ENCODE results near the gene PRUNE2.

PRUNE2 gene

DNA sequence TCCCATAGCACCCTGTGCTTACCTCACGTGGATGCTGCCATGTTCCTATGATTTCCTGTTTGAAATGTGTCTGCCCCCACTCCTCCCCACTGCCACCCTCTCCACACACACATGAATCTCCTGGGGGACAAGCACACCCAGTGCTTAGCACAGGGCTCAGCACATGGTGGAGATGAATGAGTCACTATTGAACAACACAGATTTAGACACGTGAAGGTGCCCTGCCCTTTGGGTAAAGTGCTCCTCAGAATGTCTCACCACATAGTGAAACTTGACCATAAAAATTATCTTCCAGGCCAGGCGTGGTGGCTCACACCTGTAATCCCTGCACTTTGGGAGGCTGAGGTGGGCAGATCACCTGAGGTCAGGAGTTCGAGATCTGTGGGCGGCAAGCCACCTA lies 240.5 kb downstream of the PRUNE2 start:
- Histone ChIP-seq H3K9me3 (replicated peaks; ENCODE audit: low read length) (no peaks in the 10 kb centered on the region), H3K4me1 (ENCODE audit: control insufficient read depth, insufficient read depth, low read length) (peaks cover 34% of the 10 kb centered on the region), H3K36me3 (ENCODE audit: insufficient read depth, low read length) (no peaks in the 10 kb centered on the region), H3K4me2 (ENCODE audit: low read length) (no peak overlapping the region), H3K27me3 (ENCODE audit: control insufficient read depth, insufficient read depth, low read length) (no peaks in the 10 kb centered on the region), H3K4me3 (ENCODE audit: low read length) (no peak overlapping the region), H3K9ac (ENCODE audit: low read depth, low read length) (no peak overlapping the region)

DNA sequence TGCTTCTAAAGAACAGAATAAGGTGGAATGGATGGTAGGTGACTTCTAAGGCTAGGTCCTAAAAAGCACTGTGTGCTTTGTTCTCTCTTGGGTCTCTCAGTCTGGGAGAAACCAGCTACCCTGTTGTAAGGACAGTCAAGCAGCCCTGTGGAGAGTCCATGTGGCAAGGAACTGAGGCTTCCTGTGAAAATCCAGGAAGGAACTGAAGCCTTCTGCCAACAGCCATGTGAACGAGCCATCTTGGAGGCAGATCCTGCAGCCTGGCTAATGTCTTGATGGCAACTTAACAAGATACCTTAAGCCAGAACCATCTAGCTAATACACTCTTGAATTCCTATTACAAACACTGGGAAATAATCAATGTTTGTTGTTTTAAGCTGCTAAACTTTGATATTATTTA lies 241.8 kb downstream of the PRUNE2 start:
- H3K9ac ChIP-seq (ENCODE audit: low read depth, low read length), result no peak overlapping the region
- no peaks in the 10 kb centered on the region for H3K36me3 ChIP-seq (ENCODE audit: insufficient read depth, low read length)
- H3K9me3 ChIP-seq (replicated peaks; ENCODE audit: low read length), result no peaks in the 10 kb centered on the region
- H3K4me3 ChIP-seq (ENCODE audit: low read length), result no peak overlapping the region
- H3K4me1 ChIP-seq (ENCODE audit: control insufficient read depth, insufficient read depth, low read length), result peaks cover 34% of the 10 kb centered on the region
- H3K4me2 ChIP-seq (ENCODE audit: low read length), result no peak overlapping the region
- H3K27me3 ChIP-seq (ENCODE audit: control insufficient read depth, insufficient read depth, low read length), result no peaks in the 10 kb centered on the region

DNA sequence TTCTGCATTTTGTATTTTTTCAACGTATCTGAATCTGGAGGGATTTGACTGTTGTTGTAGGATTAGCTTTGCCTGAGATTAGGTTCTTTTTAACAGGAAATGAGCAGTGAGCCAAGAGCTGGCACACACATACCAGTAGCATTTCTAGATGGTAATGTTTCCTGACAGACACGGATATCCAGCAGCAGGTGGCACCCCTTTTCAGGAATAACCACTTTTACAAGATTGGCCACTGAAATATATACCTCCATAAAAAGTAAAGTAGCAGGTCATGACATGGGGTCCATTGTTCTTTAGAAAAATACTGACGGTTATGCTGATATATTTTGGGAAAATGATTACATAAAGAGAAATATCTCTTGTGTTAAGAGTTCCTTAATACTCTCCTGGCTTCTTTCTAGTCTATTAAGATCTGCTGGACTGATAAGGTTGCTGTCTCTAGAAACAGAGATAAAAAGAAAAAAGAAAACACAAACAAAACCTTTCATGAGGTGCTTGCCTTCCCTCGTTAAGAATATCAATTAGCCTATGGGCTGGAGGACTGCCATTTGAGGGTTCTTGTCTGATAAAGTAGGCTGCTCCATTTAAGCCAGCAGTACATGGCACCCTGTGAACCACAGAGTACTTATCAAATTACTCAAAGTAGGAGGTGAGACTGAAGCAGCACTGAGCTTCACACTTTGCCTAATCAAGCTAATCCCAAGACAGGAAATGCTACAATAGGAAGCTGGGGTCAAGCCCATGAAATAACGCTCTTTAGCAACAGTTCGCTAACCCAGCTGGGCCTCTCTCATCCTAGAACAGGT lies 243.2 kb downstream of the PRUNE2 start:
- no peak overlapping the region for H3K4me3 ChIP-seq (ENCODE audit: low read length)
- H3K4me2 ChIP-seq (ENCODE audit: low read length), result no peak overlapping the region
- H3K27me3 ChIP-seq (ENCODE audit: control insufficient read depth, insufficient read depth, low read length), result no peaks in the 10 kb centered on the region
- H3K9me3 ChIP-seq (replicated peaks; ENCODE audit: low read length), result no peaks in the 10 kb centered on the region
- peaks cover 36% of the 10 kb centered on the region for H3K4me1 ChIP-seq (ENCODE audit: control insufficient read depth, insufficient read depth, low read length)
- no peaks in the 10 kb centered on the region for H3K36me3 ChIP-seq (ENCODE audit: insufficient read depth, low read length)
- H3K9ac ChIP-seq (ENCODE audit: low read depth, low read length), result no peak overlapping the region

DNA sequence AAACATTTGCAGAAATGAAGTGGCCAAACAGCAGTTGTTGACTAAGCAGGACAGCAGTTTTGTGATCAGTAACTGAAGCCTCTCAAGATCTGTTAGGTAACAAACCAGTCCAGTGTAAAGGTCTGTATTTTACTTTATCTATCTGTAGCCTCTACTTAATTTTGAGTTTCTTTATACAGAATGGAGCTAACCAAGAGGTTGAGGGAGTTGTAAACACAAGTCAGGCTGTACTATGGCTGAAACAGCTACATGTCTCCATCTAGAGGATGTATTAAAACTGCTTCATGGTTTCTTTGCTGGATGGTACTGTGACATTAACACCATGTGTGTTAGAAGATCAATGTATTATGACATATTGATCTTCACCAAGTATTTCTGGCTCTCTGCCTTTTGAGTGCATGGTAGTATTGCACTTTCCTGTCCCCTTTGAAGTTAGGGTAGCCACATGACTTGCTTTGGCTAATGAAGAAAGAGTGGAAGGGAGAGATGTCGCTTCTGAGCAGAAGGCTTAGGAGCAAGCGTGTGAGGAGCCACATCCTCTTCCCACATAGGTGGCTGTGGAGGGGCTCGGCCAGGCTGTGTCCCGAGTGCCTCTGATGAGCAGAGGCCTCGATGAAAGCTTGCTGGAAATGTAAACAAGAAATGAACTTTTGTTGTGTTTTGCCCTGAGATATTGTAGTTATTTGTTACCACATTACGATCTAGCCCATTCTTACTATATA lies 247.2 kb downstream of the PRUNE2 start:
- Histone ChIP-seq H3K27me3 (ENCODE audit: control insufficient read depth, insufficient read depth, low read length) (no peaks in the 10 kb centered on the region), H3K9ac (ENCODE audit: low read depth, low read length) (peak overlapping the region; percentile 15), H3K4me1 (ENCODE audit: control insufficient read depth, insufficient read depth, low read length) (peaks cover 58% of the 10 kb centered on the region), H3K36me3 (ENCODE audit: insufficient read depth, low read length) (no peaks in the 10 kb centered on the region), H3K4me3 (ENCODE audit: low read length) (no peak overlapping the region), H3K9me3 (replicated peaks; ENCODE audit: low read length) (no peaks in the 10 kb centered on the region), H3K4me2 (ENCODE audit: low read length) (no peak overlapping the region)

- H3K4me2 ChIP-seq (ENCODE audit: low read length), result peak overlapping the region; percentile 3
- H3K9ac ChIP-seq (ENCODE audit: low read depth, low read length), result peak overlapping the region; percentile 75
- no peaks in the 10 kb centered on the region for H3K27me3 ChIP-seq (ENCODE audit: control insufficient read depth, insufficient read depth, low read length)
- no peaks in the 10 kb centered on the region for H3K9me3 ChIP-seq (replicated peaks; ENCODE audit: low read length)
- peaks cover 63% of the 10 kb centered on the region for H3K4me1 ChIP-seq (ENCODE audit: control insufficient read depth, insufficient read depth, low read length)
- H3K4me3 ChIP-seq (ENCODE audit: low read length), result no peak overlapping the region
- no peaks in the 10 kb centered on the region for H3K36me3 ChIP-seq (ENCODE audit: insufficient read depth, low read length)
Measured at GRCh38 chr9:76657265-76657664, 248.6 kb downstream of the PRUNE2 start.

- Histone ChIP-seq H3K9me3 (replicated peaks; ENCODE audit: low read length) (no peaks in the 10 kb centered on the region), H3K27me3 (ENCODE audit: control insufficient read depth, insufficient read depth, low read length) (no peaks in the 10 kb centered on the region), H3K9ac (ENCODE audit: low read depth, low read length) (peak overlapping the region; percentile 75), H3K36me3 (ENCODE audit: insufficient read depth, low read length) (no peaks in the 10 kb centered on the region), H3K4me2 (ENCODE audit: low read length) (no peak overlapping the region), H3K4me3 (ENCODE audit: low read length) (no peak overlapping the region), H3K4me1 (ENCODE audit: control insufficient read depth, insufficient read depth, low read length) (peaks cover 74% of the 10 kb centered on the region)
Measured at GRCh38 chr9:76655971-76656370, 249.9 kb downstream of the PRUNE2 start.

DNA sequence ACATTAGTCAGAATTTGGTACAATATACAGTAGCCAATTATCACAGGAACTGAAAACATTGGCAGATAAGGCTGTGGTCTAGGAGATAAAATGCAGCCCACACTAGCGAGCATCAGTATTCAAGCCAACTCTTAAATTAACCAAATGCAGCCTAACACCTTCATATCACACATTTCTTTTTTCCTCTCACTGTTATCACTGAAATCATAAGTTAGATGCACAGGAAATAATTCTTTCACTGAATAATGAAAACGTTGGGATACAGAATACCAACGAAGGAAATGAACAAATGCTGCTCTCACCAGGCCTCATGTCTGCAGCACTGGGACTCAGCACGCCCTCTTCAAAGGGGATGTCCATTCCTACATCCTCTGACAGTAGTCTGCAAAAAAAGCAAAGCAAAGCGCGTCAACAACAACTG lies 250.8 kb downstream of the PRUNE2 start:
- no peaks in the 10 kb centered on the region for H3K27me3 ChIP-seq (ENCODE audit: control insufficient read depth, insufficient read depth, low read length)
- peak overlapping the region; percentile 75 for H3K9ac ChIP-seq (ENCODE audit: low read depth, low read length)
- peak overlapping the region; percentile 48 for H3K4me2 ChIP-seq (ENCODE audit: low read length)
- peaks cover 82% of the 10 kb centered on the region for H3K4me1 ChIP-seq (ENCODE audit: control insufficient read depth, insufficient read depth, low read length)
- H3K36me3 ChIP-seq (ENCODE audit: insufficient read depth, low read length), result no peaks in the 10 kb centered on the region
- no peaks in the 10 kb centered on the region for H3K9me3 ChIP-seq (replicated peaks; ENCODE audit: low read length)
- peak overlapping the region; percentile 1 for H3K4me3 ChIP-seq (ENCODE audit: low read length)

DNA sequence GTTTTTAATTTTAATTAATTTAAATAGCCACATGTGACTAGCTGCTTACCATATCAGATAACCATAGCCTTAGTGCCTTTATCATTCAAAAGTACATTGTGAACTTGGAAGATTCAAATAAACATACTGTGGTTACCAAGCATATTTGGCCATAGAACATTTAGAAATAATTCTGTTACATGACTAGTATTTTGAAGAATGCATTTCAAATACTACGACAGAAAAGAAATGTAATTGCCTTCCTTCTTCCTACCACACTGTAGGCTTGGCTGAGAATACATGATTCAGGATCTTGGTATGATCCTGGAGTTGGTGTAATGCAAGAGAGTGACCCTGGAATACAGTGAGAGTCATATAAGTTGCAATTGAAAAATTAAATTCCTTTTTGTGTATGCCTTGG lies 251.3 kb downstream of the PRUNE2 start:
- peaks cover 82% of the 10 kb centered on the region for H3K4me1 ChIP-seq (ENCODE audit: control insufficient read depth, insufficient read depth, low read length)
- H3K27me3 ChIP-seq (ENCODE audit: control insufficient read depth, insufficient read depth, low read length), result no peaks in the 10 kb centered on the region
- peak overlapping the region; percentile 52 for H3K4me2 ChIP-seq (ENCODE audit: low read length)
- no peaks in the 10 kb centered on the region for H3K36me3 ChIP-seq (ENCODE audit: insufficient read depth, low read length)
- H3K9me3 ChIP-seq (replicated peaks; ENCODE audit: low read length), result no peaks in the 10 kb centered on the region
- no peak overlapping the region for H3K4me3 ChIP-seq (ENCODE audit: low read length)
- peak overlapping the region; percentile 80 for H3K9ac ChIP-seq (ENCODE audit: low read depth, low read length)

- H3K9me3 ChIP-seq (replicated peaks; ENCODE audit: low read length), result no peaks in the 10 kb centered on the region
- peak overlapping the region; percentile 80 for H3K9ac ChIP-seq (ENCODE audit: low read depth, low read length)
- H3K36me3 ChIP-seq (ENCODE audit: insufficient read depth, low read length), result no peaks in the 10 kb centered on the region
- no peak overlapping the region for H3K4me3 ChIP-seq (ENCODE audit: low read length)
- no peaks in the 10 kb centered on the region for H3K27me3 ChIP-seq (ENCODE audit: control insufficient read depth, insufficient read depth, low read length)
- H3K4me2 ChIP-seq (ENCODE audit: low read length), result peak overlapping the region; percentile 52
- H3K4me1 ChIP-seq (ENCODE audit: control insufficient read depth, insufficient read depth, low read length), result peaks cover 82% of the 10 kb centered on the region
Measured at GRCh38 chr9:76654051-76654461, 251.9 kb downstream of the PRUNE2 start.

GRCh38 chr9:76652894-76653293 lies 253.0 kb downstream of the PRUNE2 start:
- no peaks in the 10 kb centered on the region for H3K9me3 ChIP-seq (replicated peaks; ENCODE audit: low read length)
- H3K4me2 ChIP-seq (ENCODE audit: low read length), result no peak overlapping the region
- H3K4me3 ChIP-seq (ENCODE audit: low read length), result no peak overlapping the region
- H3K9ac ChIP-seq (ENCODE audit: low read depth, low read length), result peak overlapping the region; percentile 80
- H3K36me3 ChIP-seq (ENCODE audit: insufficient read depth, low read length), result peaks cover 6% of the 10 kb centered on the region
- no peaks in the 10 kb centered on the region for H3K27me3 ChIP-seq (ENCODE audit: control insufficient read depth, insufficient read depth, low read length)
- H3K4me1 ChIP-seq (ENCODE audit: control insufficient read depth, insufficient read depth, low read length), result peaks cover 73% of the 10 kb centered on the region

- H3K9ac ChIP-seq (ENCODE audit: low read depth, low read length), result peak overlapping the region; percentile 58
- H3K4me3 ChIP-seq (ENCODE audit: low read length), result peak overlapping the region; percentile 17
- H3K36me3 ChIP-seq (ENCODE audit: insufficient read depth, low read length), result peaks cover 10% of the 10 kb centered on the region
- H3K27me3 ChIP-seq (ENCODE audit: control insufficient read depth, insufficient read depth, low read length), result no peaks in the 10 kb centered on the region
- no peaks in the 10 kb centered on the region for H3K9me3 ChIP-seq (replicated peaks; ENCODE audit: low read length)
- peak overlapping the region; percentile 69 for H3K4me2 ChIP-seq (ENCODE audit: low read length)
- H3K4me1 ChIP-seq (ENCODE audit: control insufficient read depth, insufficient read depth, low read length), result peaks cover 61% of the 10 kb centered on the region
Measured at GRCh38 chr9:76651119-76651705, 254.7 kb downstream of the PRUNE2 start.

Data from skeletal muscle satellite cell (primary cell).